Measurements from ENCODE around the gene NOVA2. TPM values are rescaled to one million over a fixed set of nuclear protein-coding genes. Genes with fewer than 3 reads are reported as not detected.

The NOVA2 gene
- total and polyA plus RNA-seq, 5 donors from 2014 or later, result not detected

GRCh38 chr19:45976178-45976577, 2.5 kb upstream of the NOVA2 start:
- Mint-ChIP-seq H3K36me3 (no peaks in the 10 kb centered on the region), H3K4me3 (peak overlapping the region in 1 of 4 donors; percentile 46), H3K27ac (no peak overlapping the region), H3K9me3 (peaks cover 0 to 2% (median 0%) of the 10 kb centered on the region in 7 donors), H3K27me3 (peaks cover 49% of the 10 kb centered on the region), H3K4me1 (peaks cover 0 to 18% (median 12%) of the 10 kb centered on the region in 4 donors)
- no peak for DNase-seq
- Histone ChIP-seq H3K9me3 (ENCODE audit: control insufficient read depth in 2 of 2, low read length in 2 of 2) (no peaks in the 10 kb centered on the region), H3K36me3 (ENCODE audit: control insufficient read depth, insufficient read depth, low read length) (no peaks in the 10 kb centered on the region), H3K4me1 (ENCODE audit: control insufficient read depth, insufficient read depth, low read length, poor library complexity, severe bottlenecking) (peaks cover 17% of the 10 kb centered on the region), H3K27me3 (ENCODE audit: control insufficient read depth, insufficient read depth, low read length) (peaks cover 22% of the 10 kb centered on the region), H3K27ac (ENCODE audit: insufficient read depth, low read length, poor library complexity, severe bottlenecking) (no peak overlapping the region), H3K4me3 (ENCODE audit: low read depth, low read length) (no peak overlapping the region)
- no peak for ATAC-seq (ENCODE audit: low read depth in 2 of 2)

GRCh38 chr19:45975306-45976070, 1.8 kb upstream of the NOVA2 start:
- no peak overlapping the region for H3K27ac ChIP-seq (ENCODE audit: insufficient read depth, low read length, poor library complexity, severe bottlenecking)
- Mint-ChIP-seq H3K4me3 (peak overlapping the region in 1 of 4 donors; percentile 46), H3K36me3 (no peaks in the 10 kb centered on the region), H3K4me1 (peaks cover 0 to 20% (median 12%) of the 10 kb centered on the region in 4 donors), H3K27ac (no peak overlapping the region), H3K27me3 (peaks cover 56% of the 10 kb centered on the region), H3K9me3 (peaks cover 0 to 2% (median 0%) of the 10 kb centered on the region in 7 donors)
- DNase-seq (no peak), ATAC-seq (ENCODE audit: low read depth in 2 of 2) (no peak)
- H3K36me3 ChIP-seq (ENCODE audit: control insufficient read depth, insufficient read depth, low read length), result no peaks in the 10 kb centered on the region
- peaks cover 18% of the 10 kb centered on the region for H3K4me1 ChIP-seq (ENCODE audit: control insufficient read depth, insufficient read depth, low read length, poor library complexity, severe bottlenecking)
- no peaks in the 10 kb centered on the region for H3K9me3 ChIP-seq (ENCODE audit: control insufficient read depth in 2 of 2, low read length in 2 of 2)
- peaks cover 26% of the 10 kb centered on the region for H3K27me3 ChIP-seq (ENCODE audit: control insufficient read depth, insufficient read depth, low read length)
- no peak overlapping the region for H3K4me3 ChIP-seq (ENCODE audit: low read depth, low read length)

- no peak for DNase-seq
- Histone ChIP-seq H3K4me3 (ENCODE audit: low read depth, low read length) (no peak overlapping the region), H3K36me3 (ENCODE audit: control insufficient read depth, insufficient read depth, low read length) (no peaks in the 10 kb centered on the region), H3K27me3 (ENCODE audit: control insufficient read depth, insufficient read depth, low read length) (peaks cover 33% of the 10 kb centered on the region), H3K27ac (ENCODE audit: insufficient read depth, low read length, poor library complexity, severe bottlenecking) (no peak overlapping the region), H3K4me1 (ENCODE audit: control insufficient read depth, insufficient read depth, low read length, poor library complexity, severe bottlenecking) (peaks cover 18% of the 10 kb centered on the region), H3K9me3 (ENCODE audit: control insufficient read depth in 2 of 2, low read length in 2 of 2) (no peaks in the 10 kb centered on the region)
- Mint-ChIP-seq H3K27me3 (peaks cover 73% of the 10 kb centered on the region), H3K36me3 (no peaks in the 10 kb centered on the region), H3K27ac (no peak overlapping the region), H3K4me1 (peaks cover 0 to 20% (median 12%) of the 10 kb centered on the region in 4 donors), H3K4me3 (peak overlapping the region in 1 of 4 donors; percentile 52), H3K9me3 (peaks cover 0 to 4% (median 0%) of the 10 kb centered on the region in 7 donors)
- ATAC-seq (ENCODE audit: low read depth in 2 of 2), result no peak
These were observed 621 bp downstream of the NOVA2 start for GRCh38 chr19:45972947-45973540.

GRCh38 chr19:45972081-45972946, 1.4 kb downstream of the NOVA2 start:
- ATAC-seq (ENCODE audit: low read depth in 2 of 2) (peak; percentile 46 to 49), DNase-seq (peak; percentile 8 to 64 (median 44))
- peaks cover 0 to 4% (median 0%) of the 10 kb centered on the region in 7 donors for H3K9me3 Mint-ChIP-seq
- H3K27ac Mint-ChIP-seq, result peak overlapping the region in 1 of 3 donors; percentile 72
- H3K4me1 Mint-ChIP-seq, result peaks cover 0 to 20% (median 12%) of the 10 kb centered on the region in 4 donors
- Histone ChIP-seq H3K27me3 (ENCODE audit: control insufficient read depth, insufficient read depth, low read length) (peaks cover 33% of the 10 kb centered on the region), H3K4me3 (ENCODE audit: low read depth, low read length) (no peak overlapping the region), H3K27ac (ENCODE audit: insufficient read depth, low read length, poor library complexity, severe bottlenecking) (no peak overlapping the region), H3K9me3 (ENCODE audit: control insufficient read depth in 2 of 2, low read length in 2 of 2) (no peaks in the 10 kb centered on the region), H3K4me1 (ENCODE audit: control insufficient read depth, insufficient read depth, low read length, poor library complexity, severe bottlenecking) (peaks cover 18% of the 10 kb centered on the region), H3K36me3 (ENCODE audit: control insufficient read depth, insufficient read depth, low read length) (no peaks in the 10 kb centered on the region)
- H3K36me3 Mint-ChIP-seq, result no peaks in the 10 kb centered on the region
- peak overlapping the region in 3 of 4 donors; percentile 52 to 80 (median 62) for H3K4me3 Mint-ChIP-seq
- H3K27me3 Mint-ChIP-seq, result peaks cover 74% of the 10 kb centered on the region

GRCh38 chr19:45971260-45971902, 2.3 kb downstream of the NOVA2 start:
- ATAC-seq (ENCODE audit: low read depth in 2 of 2), result no peak
- Histone ChIP-seq H3K36me3 (ENCODE audit: control insufficient read depth, insufficient read depth, low read length) (no peaks in the 10 kb centered on the region), H3K9me3 (ENCODE audit: control insufficient read depth in 2 of 2, low read length in 2 of 2) (no peaks in the 10 kb centered on the region), H3K27me3 (ENCODE audit: control insufficient read depth, insufficient read depth, low read length) (peaks cover 33% of the 10 kb centered on the region), H3K4me1 (ENCODE audit: control insufficient read depth, insufficient read depth, low read length, poor library complexity, severe bottlenecking) (peaks cover 18% of the 10 kb centered on the region), H3K4me3 (ENCODE audit: low read depth, low read length) (no peak overlapping the region), H3K27ac (ENCODE audit: insufficient read depth, low read length, poor library complexity, severe bottlenecking) (no peak overlapping the region)
- Mint-ChIP-seq H3K4me1 (peaks cover 0 to 20% (median 12%) of the 10 kb centered on the region in 4 donors), H3K9me3 (peaks cover 0 to 4% (median 0%) of the 10 kb centered on the region in 7 donors), H3K27me3 (peaks cover 70% of the 10 kb centered on the region), H3K4me3 (peak overlapping the region in 3 of 4 donors; percentile 4 to 62 (median 52)), H3K36me3 (no peaks in the 10 kb centered on the region), H3K27ac (no peak overlapping the region)
- no peak for DNase-seq

- H3K27ac ChIP-seq (ENCODE audit: insufficient read depth, low read length, poor library complexity, severe bottlenecking), result no peak overlapping the region
- no peaks in the 10 kb centered on the region for H3K9me3 ChIP-seq (ENCODE audit: control insufficient read depth in 2 of 2, low read length in 2 of 2)
- DNase-seq (no peak), ATAC-seq (ENCODE audit: low read depth in 2 of 2) (no peak)
- peaks cover 65% of the 10 kb centered on the region for H3K27me3 Mint-ChIP-seq
- H3K4me1 ChIP-seq (ENCODE audit: control insufficient read depth, insufficient read depth, low read length, poor library complexity, severe bottlenecking), result peaks cover 18% of the 10 kb centered on the region
- peaks cover 24% of the 10 kb centered on the region for H3K27me3 ChIP-seq (ENCODE audit: control insufficient read depth, insufficient read depth, low read length)
- H3K27ac Mint-ChIP-seq, result no peak overlapping the region
- no peaks in the 10 kb centered on the region for H3K36me3 Mint-ChIP-seq
- peaks cover 0 to 20% (median 11%) of the 10 kb centered on the region in 4 donors for H3K4me1 Mint-ChIP-seq
- H3K9me3 Mint-ChIP-seq, result peaks cover 0 to 1% (median 0%) of the 10 kb centered on the region in 7 donors
- H3K4me3 Mint-ChIP-seq, result no peak overlapping the region
- H3K4me3 ChIP-seq (ENCODE audit: low read depth, low read length), result no peak overlapping the region
- H3K36me3 ChIP-seq (ENCODE audit: control insufficient read depth, insufficient read depth, low read length), result no peaks in the 10 kb centered on the region
These were observed 4.0 kb downstream of the NOVA2 start for GRCh38 chr19:45969676-45970075.

- Mint-ChIP-seq H3K4me3 (no peak overlapping the region), H3K9me3 (peaks cover 0 to 3% (median 0%) of the 10 kb centered on the region in 7 donors), H3K36me3 (no peaks in the 10 kb centered on the region), H3K27ac (no peak overlapping the region), H3K27me3 (peaks cover 59% of the 10 kb centered on the region), H3K4me1 (peaks cover 0 to 18% (median 11%) of the 10 kb centered on the region in 4 donors)
- Histone ChIP-seq H3K4me1 (ENCODE audit: control insufficient read depth, insufficient read depth, low read length, poor library complexity, severe bottlenecking) (peaks cover 15% of the 10 kb centered on the region), H3K9me3 (ENCODE audit: control insufficient read depth in 2 of 2, low read length in 2 of 2) (no peaks in the 10 kb centered on the region), H3K36me3 (ENCODE audit: control insufficient read depth, insufficient read depth, low read length) (no peaks in the 10 kb centered on the region), H3K27me3 (ENCODE audit: control insufficient read depth, insufficient read depth, low read length) (peaks cover 21% of the 10 kb centered on the region), H3K27ac (ENCODE audit: insufficient read depth, low read length, poor library complexity, severe bottlenecking) (no peak overlapping the region), H3K4me3 (ENCODE audit: low read depth, low read length) (no peak overlapping the region)
- no peak for ATAC-seq (ENCODE audit: low read depth in 2 of 2)
- no peak for DNase-seq
These were observed 5.0 kb downstream of the NOVA2 start for GRCh38 chr19:45968626-45969025.

Measured in CD4-positive, CD25-positive, alpha-beta regulatory T cell (primary cell).